Panc1 (cell line): Measurements from ENCODE around the gene RAB3B.

Experiments
- POLR2AphosphoS5 ChIP-seq: IDR thresholded peaks from 2 replicates; pipeline ENCODE4 v1.6.1; 2012; ENCODE audit warnings: mild to moderate bottlenecking, low read depth, low read length, moderate library complexity
- TCF7L2 ChIP-seq: IDR thresholded peaks from 2 replicates; pipeline ENCODE4 v1.6.1; 2011; ENCODE audit warnings: mild to moderate bottlenecking, low read depth, low read length, inconsistent platforms
- TF ChIP-seq, protein P1 (sequence below): fragments of 450-650 bp; IDR thresholded peaks from 2 replicates; pipeline ENCODE4 v1.5.1; 2017; ENCODE audit warnings: mild to moderate bottlenecking
- TF ChIP-seq, protein P2 (sequence below), 2 experiments: IDR thresholded peaks; 2 replicates each; pipeline ENCODE4 v1.6.1; 2011 to 2012; ENCODE audit warnings: low read depth in 2 of 2, control low read depth in 1 of 2, low read length in 1 of 2, mild to moderate bottlenecking in 1 of 2, moderate library complexity in 1 of 2; ENCODE audit not compliant: insufficient read depth in 1 of 2

DNA sequence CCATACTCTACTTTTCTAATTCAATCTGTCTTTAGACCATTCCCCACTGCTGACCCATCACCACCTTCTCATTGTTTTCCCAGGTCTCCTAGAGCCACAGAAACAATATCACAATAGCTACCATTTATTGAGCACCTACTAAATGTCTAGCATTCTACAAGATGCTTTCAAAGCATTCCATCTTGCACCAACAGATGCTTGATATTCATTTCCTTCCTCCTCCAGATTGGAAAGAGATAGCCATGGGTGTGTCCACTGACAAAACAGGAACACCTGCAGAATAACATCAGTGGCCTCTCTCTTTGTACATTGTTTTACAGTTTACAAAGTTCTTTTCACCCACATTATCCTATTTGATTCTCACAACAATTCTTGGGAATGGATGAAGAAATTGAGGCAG, 2.2 kb downstream of the RAB3B start:
- TF ChIP-seq, protein P1, sequence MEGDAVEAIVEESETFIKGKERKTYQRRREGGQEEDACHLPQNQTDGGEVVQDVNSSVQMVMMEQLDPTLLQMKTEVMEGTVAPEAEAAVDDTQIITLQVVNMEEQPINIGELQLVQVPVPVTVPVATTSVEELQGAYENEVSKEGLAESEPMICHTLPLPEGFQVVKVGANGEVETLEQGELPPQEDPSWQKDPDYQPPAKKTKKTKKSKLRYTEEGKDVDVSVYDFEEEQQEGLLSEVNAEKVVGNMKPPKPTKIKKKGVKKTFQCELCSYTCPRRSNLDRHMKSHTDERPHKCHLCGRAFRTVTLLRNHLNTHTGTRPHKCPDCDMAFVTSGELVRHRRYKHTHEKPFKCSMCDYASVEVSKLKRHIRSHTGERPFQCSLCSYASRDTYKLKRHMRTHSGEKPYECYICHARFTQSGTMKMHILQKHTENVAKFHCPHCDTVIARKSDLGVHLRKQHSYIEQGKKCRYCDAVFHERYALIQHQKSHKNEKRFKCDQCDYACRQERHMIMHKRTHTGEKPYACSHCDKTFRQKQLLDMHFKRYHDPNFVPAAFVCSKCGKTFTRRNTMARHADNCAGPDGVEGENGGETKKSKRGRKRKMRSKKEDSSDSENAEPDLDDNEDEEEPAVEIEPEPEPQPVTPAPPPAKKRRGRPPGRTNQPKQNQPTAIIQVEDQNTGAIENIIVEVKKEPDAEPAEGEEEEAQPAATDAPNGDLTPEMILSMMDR: no peak
- TF ChIP-seq, protein P2, sequence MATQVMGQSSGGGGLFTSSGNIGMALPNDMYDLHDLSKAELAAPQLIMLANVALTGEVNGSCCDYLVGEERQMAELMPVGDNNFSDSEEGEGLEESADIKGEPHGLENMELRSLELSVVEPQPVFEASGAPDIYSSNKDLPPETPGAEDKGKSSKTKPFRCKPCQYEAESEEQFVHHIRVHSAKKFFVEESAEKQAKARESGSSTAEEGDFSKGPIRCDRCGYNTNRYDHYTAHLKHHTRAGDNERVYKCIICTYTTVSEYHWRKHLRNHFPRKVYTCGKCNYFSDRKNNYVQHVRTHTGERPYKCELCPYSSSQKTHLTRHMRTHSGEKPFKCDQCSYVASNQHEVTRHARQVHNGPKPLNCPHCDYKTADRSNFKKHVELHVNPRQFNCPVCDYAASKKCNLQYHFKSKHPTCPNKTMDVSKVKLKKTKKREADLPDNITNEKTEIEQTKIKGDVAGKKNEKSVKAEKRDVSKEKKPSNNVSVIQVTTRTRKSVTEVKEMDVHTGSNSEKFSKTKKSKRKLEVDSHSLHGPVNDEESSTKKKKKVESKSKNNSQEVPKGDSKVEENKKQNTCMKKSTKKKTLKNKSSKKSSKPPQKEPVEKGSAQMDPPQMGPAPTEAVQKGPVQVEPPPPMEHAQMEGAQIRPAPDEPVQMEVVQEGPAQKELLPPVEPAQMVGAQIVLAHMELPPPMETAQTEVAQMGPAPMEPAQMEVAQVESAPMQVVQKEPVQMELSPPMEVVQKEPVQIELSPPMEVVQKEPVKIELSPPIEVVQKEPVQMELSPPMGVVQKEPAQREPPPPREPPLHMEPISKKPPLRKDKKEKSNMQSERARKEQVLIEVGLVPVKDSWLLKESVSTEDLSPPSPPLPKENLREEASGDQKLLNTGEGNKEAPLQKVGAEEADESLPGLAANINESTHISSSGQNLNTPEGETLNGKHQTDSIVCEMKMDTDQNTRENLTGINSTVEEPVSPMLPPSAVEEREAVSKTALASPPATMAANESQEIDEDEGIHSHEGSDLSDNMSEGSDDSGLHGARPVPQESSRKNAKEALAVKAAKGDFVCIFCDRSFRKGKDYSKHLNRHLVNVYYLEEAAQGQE (IDR thresholded peaks at IDR 0.05; ENCODE audit: insufficient read depth in 1 of 2, low read depth in 2 of 2, low read length in 1 of 2): no peak
- no peak for TF ChIP-seq TCF7L2
- TF ChIP-seq POLR2AphosphoS5: no peak
